ENCODE measurements around the gene MVD. TPM values are rescaled to one million over a fixed set of nuclear protein-coding genes. Genes with fewer than 3 reads are reported as not detected.
A peak's percentile ranks its signal among the peaks of the same experiment; 100 is the strongest.

Gene MVD
- total and polyA plus RNA-seq, 2 of the 13 experiments (the other 11 are each of a cell fraction or from before 2014, with no cell fraction given) = 28.1 to 187 TPM

GRCh38 chr16:88650749-88651275 lies 12.1 kb downstream of the MVD start, which contains the start of gene CYBA (continued):
- peak; percentile 65; the same call in 1 of the 2 replicates for TF ChIP-seq MYPOP (CRISPR knock-in tag; IDR thresholded peaks at IDR 0.05)
- peak; percentile 6; the same call in 1 of the 2 replicates for TF ChIP-seq BRF2 (CRISPR knock-in tag; IDR thresholded peaks at IDR 0.05)
- peak; percentile 76; the same call in 1 of the 2 replicates for TF ChIP-seq ZNF766 (CRISPR knock-in tag; IDR thresholded peaks at IDR 0.05; ENCODE audit: borderline replicate concordance)
- TF ChIP-seq CEBPB (IDR thresholded peaks at IDR 0.05; ENCODE audit: borderline replicate concordance, low read depth, low read length) = no peak
- TF ChIP-seq, protein P1, sequence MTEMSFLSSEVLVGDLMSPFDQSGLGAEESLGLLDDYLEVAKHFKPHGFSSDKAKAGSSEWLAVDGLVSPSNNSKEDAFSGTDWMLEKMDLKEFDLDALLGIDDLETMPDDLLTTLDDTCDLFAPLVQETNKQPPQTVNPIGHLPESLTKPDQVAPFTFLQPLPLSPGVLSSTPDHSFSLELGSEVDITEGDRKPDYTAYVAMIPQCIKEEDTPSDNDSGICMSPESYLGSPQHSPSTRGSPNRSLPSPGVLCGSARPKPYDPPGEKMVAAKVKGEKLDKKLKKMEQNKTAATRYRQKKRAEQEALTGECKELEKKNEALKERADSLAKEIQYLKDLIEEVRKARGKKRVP (CRISPR knock-in tag; IDR thresholded peaks at IDR 0.05) = peak in 1 of 2 experiments; percentile 75; a peak in 2 of 4 replicates
- no peak for TF ChIP-seq HDAC2 (CRISPR knock-in tag; IDR thresholded peaks at IDR 0.05)
- TF ChIP-seq MAF1 (CRISPR knock-in tag; IDR thresholded peaks at IDR 0.05; ENCODE audit: borderline replicate concordance) = peak; percentile 88; the same call in 1 of the 2 replicates
- TF ChIP-seq ZNF441 (CRISPR knock-in tag; IDR thresholded peaks at IDR 0.05; ENCODE audit: borderline replicate concordance) = no peak
- peak; percentile 41; the same call in 1 of the 2 replicates for TF ChIP-seq KLF6 (CRISPR knock-in tag; IDR thresholded peaks at IDR 0.05)
- TF ChIP-seq ZNF33B (CRISPR knock-in tag; IDR thresholded peaks at IDR 0.05) = peak; percentile 22; the same call in 1 of the 2 replicates
- TF ChIP-seq, protein P2, sequence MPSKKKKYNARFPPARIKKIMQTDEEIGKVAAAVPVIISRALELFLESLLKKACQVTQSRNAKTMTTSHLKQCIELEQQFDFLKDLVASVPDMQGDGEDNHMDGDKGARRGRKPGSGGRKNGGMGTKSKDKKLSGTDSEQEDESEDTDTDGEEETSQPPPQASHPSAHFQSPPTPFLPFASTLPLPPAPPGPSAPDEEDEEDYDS (CRISPR knock-in tag; IDR thresholded peaks at IDR 0.05) = no peak
- TF ChIP-seq ZNF557 (CRISPR knock-in tag; IDR thresholded peaks at IDR 0.05) = peak; percentile 82
- TF ChIP-seq, protein P3, sequence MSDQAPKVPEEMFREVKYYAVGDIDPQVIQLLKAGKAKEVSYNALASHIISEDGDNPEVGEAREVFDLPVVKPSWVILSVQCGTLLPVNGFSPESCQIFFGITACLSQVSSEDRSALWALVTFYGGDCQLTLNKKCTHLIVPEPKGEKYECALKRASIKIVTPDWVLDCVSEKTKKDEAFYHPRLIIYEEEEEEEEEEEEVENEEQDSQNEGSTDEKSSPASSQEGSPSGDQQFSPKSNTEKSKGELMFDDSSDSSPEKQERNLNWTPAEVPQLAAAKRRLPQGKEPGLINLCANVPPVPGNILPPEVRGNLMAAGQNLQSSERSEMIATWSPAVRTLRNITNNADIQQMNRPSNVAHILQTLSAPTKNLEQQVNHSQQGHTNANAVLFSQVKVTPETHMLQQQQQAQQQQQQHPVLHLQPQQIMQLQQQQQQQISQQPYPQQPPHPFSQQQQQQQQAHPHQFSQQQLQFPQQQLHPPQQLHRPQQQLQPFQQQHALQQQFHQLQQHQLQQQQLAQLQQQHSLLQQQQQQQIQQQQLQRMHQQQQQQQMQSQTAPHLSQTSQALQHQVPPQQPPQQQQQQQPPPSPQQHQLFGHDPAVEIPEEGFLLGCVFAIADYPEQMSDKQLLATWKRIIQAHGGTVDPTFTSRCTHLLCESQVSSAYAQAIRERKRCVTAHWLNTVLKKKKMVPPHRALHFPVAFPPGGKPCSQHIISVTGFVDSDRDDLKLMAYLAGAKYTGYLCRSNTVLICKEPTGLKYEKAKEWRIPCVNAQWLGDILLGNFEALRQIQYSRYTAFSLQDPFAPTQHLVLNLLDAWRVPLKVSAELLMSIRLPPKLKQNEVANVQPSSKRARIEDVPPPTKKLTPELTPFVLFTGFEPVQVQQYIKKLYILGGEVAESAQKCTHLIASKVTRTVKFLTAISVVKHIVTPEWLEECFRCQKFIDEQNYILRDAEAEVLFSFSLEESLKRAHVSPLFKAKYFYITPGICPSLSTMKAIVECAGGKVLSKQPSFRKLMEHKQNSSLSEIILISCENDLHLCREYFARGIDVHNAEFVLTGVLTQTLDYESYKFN (CRISPR knock-in tag; conservative IDR thresholded peaks at IDR 0.05) = no peak
- peak; percentile 43 for TF ChIP-seq YY1 (IDR thresholded peaks at IDR 0.05; ENCODE audit: insufficient read depth, insufficient replicate concordance, low read depth, low read length)
- TF ChIP-seq, protein P4, sequence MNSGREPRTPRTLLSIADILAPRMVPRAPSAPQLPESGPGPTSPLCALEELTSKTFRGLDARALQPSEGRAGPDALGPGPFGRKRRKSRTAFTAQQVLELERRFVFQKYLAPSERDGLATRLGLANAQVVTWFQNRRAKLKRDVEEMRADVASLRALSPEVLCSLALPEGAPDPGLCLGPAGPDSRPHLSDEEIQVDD (CRISPR knock-in tag; IDR thresholded peaks at IDR 0.05; ENCODE audit: borderline replicate concordance) = 0 out of 2 replicates have a peak, but pooled peaks have one; percentile 64
- no peak for TF ChIP-seq RELA (CRISPR knock-in tag; IDR thresholded peaks at IDR 0.05)
- no peak for TF ChIP-seq ZSCAN25 (CRISPR knock-in tag; IDR thresholded peaks at IDR 0.05)
- TF ChIP-seq ZFP90 (CRISPR knock-in tag; IDR thresholded peaks at IDR 0.05; ENCODE audit: borderline replicate concordance) = no peak; the same call in 1 of the 2 replicates

All from HepG2 (cell line).